CD4-positive, alpha-beta T cell treated with Interleukin-2 at 100 ng/mL for 4 hours (primary cell): ENCODE results near the gene NR6A1.

Source experiments
- DNase-seq: peaks from one replicate; pipeline ENCODE4 v3.0.0-alpha.2; 2020; ENCODE audit warnings: low spot score

Gene NR6A1

GRCh38 chr9:124723352-124723751 is 47.8 kb downstream of the NR6A1 start:
- no peak for DNase-seq

GRCh38 chr9:124721109-124721906 is 49.8 kb downstream of the NR6A1 start:
- no peak for DNase-seq

- no peak for DNase-seq
Measured at GRCh38 chr9:124720429-124721108, 50.5 kb downstream of the NR6A1 start.

- DNase-seq = no peak
Measured at GRCh38 chr9:124718928-124719327, 52.2 kb downstream of the NR6A1 start.

- DNase-seq = no peak
Measured at GRCh38 chr9:124717597-124717996, 53.5 kb downstream of the NR6A1 start.

GRCh38 chr9:124716808-124717207 is 54.3 kb downstream of the NR6A1 start:
- no peak for DNase-seq

- no peak for DNase-seq
Measured at GRCh38 chr9:124710766-124711165, 60.3 kb downstream of the NR6A1 start.

- DNase-seq = no peak
Measured at GRCh38 chr9:124709292-124709690, 61.8 kb downstream of the NR6A1 start.

- no peak for DNase-seq
Measured at GRCh38 chr9:124708633-124709291, 62.3 kb downstream of the NR6A1 start.

GRCh38 chr9:124708074-124708473 is 63.0 kb downstream of the NR6A1 start:
- no peak for DNase-seq

- DNase-seq = no peak
Measured at GRCh38 chr9:124707666-124708065, 63.4 kb downstream of the NR6A1 start.

GRCh38 chr9:124706685-124707084 is 64.4 kb downstream of the NR6A1 start:
- DNase-seq = no peak

GRCh38 chr9:124699575-124699974 is 71.5 kb downstream of the NR6A1 start:
- DNase-seq = no peak

- DNase-seq = no peak
Measured at GRCh38 chr9:124698265-124698664, 72.8 kb downstream of the NR6A1 start.

- DNase-seq = no peak
Measured at GRCh38 chr9:124697326-124698200, 73.5 kb downstream of the NR6A1 start.

GRCh38 chr9:124696101-124696500 is 75.0 kb downstream of the NR6A1 start:
- DNase-seq = no peak

GRCh38 chr9:124695280-124695890 is 75.7 kb downstream of the NR6A1 start:
- no peak for DNase-seq

GRCh38 chr9:124694414-124695279 is 76.5 kb downstream of the NR6A1 start:
- DNase-seq = no peak

GRCh38 chr9:124693403-124693802 is 77.7 kb downstream of the NR6A1 start:
- DNase-seq = no peak

- no peak for DNase-seq
Measured at GRCh38 chr9:124688238-124688904, 82.7 kb downstream of the NR6A1 start.
